ENCODE results near the gene EARS2. TPM values are rescaled to one million over a fixed set of nuclear protein-coding genes. Genes with fewer than 3 reads are reported as not detected.
"Not testable (repeated sequence)": the region's sequence is repeated elsewhere in the genome, so short reads cannot be mapped to it uniquely, and the experiment has no call there.

The EARS2 gene
- total RNA-seq, 1 donor from 2014 or later = 29.0 TPM

GRCh38 chr16:23594186-23594585 is 37.0 kb upstream of the EARS2 start:
- Mint-ChIP-seq H3K9me3 (no peaks in the 10 kb centered on the region), H3K36me3 (peaks cover 25% of the 10 kb centered on the region), H3K27ac (no peak overlapping the region), H3K4me1 (peaks cover 9% of the 10 kb centered on the region), H3K4me3 (no peak overlapping the region), H3K27me3 (ENCODE audit: low read depth) (no peaks in the 10 kb centered on the region)
- no peak for DNase-seq (ENCODE audit: low spot score in 2 of 2, unreplicated experiment in 2 of 2)
- TF ChIP-seq, protein P1, sequence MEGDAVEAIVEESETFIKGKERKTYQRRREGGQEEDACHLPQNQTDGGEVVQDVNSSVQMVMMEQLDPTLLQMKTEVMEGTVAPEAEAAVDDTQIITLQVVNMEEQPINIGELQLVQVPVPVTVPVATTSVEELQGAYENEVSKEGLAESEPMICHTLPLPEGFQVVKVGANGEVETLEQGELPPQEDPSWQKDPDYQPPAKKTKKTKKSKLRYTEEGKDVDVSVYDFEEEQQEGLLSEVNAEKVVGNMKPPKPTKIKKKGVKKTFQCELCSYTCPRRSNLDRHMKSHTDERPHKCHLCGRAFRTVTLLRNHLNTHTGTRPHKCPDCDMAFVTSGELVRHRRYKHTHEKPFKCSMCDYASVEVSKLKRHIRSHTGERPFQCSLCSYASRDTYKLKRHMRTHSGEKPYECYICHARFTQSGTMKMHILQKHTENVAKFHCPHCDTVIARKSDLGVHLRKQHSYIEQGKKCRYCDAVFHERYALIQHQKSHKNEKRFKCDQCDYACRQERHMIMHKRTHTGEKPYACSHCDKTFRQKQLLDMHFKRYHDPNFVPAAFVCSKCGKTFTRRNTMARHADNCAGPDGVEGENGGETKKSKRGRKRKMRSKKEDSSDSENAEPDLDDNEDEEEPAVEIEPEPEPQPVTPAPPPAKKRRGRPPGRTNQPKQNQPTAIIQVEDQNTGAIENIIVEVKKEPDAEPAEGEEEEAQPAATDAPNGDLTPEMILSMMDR (IDR thresholded peaks at IDR 0.05; ENCODE audit: unreplicated experiment) = no peak

DNA sequence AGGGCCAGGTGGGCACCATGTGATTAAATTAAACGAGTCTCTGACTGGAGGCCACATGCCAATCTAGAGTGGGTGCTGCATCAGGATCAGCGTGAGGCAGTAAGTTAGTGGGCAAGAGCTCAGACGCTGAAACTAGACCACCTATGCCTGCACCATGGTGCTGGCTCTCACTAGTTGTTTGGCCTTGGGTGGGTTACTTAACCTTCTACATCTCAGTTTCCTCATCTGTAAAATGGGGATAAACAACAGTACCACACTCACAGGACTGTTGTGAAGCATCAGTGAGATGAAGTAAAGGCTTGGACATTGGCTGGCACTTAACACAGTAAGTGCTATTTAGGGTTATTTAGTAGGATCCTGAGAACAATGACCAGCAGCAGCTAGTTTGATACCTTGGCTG is 33.0 kb upstream of the EARS2 start:
- peaks cover 29% of the 10 kb centered on the region for H3K36me3 Mint-ChIP-seq
- no peaks in the 10 kb centered on the region for H3K27me3 Mint-ChIP-seq (ENCODE audit: low read depth)
- peaks cover 5% of the 10 kb centered on the region for H3K4me1 Mint-ChIP-seq
- no peak overlapping the region for H3K4me3 Mint-ChIP-seq
- no peak overlapping the region for H3K27ac Mint-ChIP-seq
- no peak for DNase-seq (ENCODE audit: low spot score in 2 of 2, unreplicated experiment in 2 of 2)
- no peaks in the 10 kb centered on the region for H3K9me3 Mint-ChIP-seq
- TF ChIP-seq, protein P1 (IDR thresholded peaks at IDR 0.05; ENCODE audit: unreplicated experiment) = no peak

- peaks cover 29% of the 10 kb centered on the region for H3K36me3 Mint-ChIP-seq
- H3K27me3 Mint-ChIP-seq (ENCODE audit: low read depth) = no peaks in the 10 kb centered on the region
- no peaks in the 10 kb centered on the region for H3K9me3 Mint-ChIP-seq
- H3K4me3 Mint-ChIP-seq = no peak overlapping the region
- H3K27ac Mint-ChIP-seq = no peak overlapping the region
- DNase-seq (ENCODE audit: low spot score in 2 of 2, unreplicated experiment in 2 of 2) = no peak
- no peaks in the 10 kb centered on the region for H3K4me1 Mint-ChIP-seq
- TF ChIP-seq, protein P1 (IDR thresholded peaks at IDR 0.05; ENCODE audit: unreplicated experiment) = no peak
These were observed 30.6 kb upstream of the EARS2 start for GRCh38 chr16:23587726-23588125.

DNA sequence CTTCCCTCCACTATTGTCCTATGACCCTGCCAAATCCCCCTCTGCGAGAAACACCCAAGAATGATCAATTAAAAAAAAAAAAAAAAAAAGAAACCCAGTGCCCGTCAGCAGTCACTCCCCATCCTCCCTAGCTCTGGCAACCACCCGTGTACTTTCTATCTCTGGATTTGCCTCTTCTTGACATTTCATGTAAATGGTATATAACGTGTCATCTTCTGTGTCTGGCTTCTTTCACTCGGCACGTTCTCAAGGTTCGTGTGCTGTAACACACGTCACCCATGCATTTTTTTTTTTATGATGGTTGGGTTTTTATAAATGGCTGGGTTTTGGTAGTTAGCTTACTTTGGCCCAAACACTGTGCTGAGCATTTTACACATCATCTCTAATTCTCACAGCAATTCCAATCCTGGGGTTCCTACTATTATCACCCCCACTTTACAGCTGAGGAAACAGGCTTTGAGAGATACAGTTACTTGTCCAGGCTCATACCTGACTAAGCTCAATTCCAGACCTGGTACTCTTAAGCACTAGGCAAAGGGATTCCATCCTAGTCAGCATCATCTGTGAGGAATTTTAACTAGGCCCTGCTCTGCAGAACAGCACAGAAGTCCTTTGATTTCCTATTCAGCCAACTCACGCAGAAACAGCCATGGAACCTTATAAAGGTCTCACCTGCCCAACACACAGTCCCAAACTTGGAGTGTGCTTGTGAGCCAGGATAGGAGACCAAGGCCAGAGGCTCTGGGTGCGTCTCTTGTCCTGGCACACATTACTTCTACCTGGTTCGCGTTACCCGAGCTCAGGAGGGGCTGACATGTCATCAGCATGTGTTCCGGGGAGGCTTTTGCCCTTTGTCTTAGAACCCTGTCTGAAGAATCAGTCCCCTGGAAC is 27.3 kb upstream of the EARS2 start:
- H3K27ac Mint-ChIP-seq = no peak overlapping the region

GRCh38 chr16:23583271-23583670 is 26.1 kb upstream of the EARS2 start:
- H3K4me3 Mint-ChIP-seq; H3K27me3 Mint-ChIP-seq (ENCODE audit: low read depth); H3K27ac Mint-ChIP-seq; H3K4me1 Mint-ChIP-seq; H3K9me3 Mint-ChIP-seq; DNase-seq (ENCODE audit: low spot score in 2 of 2, unreplicated experiment in 2 of 2): not testable (repeated sequence)
- H3K36me3 Mint-ChIP-seq = peaks cover 24% of the 10 kb centered on the region

More for the DNA sequence above, 27.3 kb upstream of the EARS2 start:
- no peaks in the 10 kb centered on the region for H3K9me3 Mint-ChIP-seq
- peaks cover 21% of the 10 kb centered on the region for H3K36me3 Mint-ChIP-seq
- DNase-seq (ENCODE audit: low spot score in 2 of 2, unreplicated experiment in 2 of 2) = no peak
- TF ChIP-seq, protein P1 (IDR thresholded peaks at IDR 0.05; ENCODE audit: unreplicated experiment) = no peak
- no peaks in the 10 kb centered on the region for H3K4me1 Mint-ChIP-seq
- H3K4me3 Mint-ChIP-seq = no peak overlapping the region
- no peaks in the 10 kb centered on the region for H3K27me3 Mint-ChIP-seq (ENCODE audit: low read depth)

GRCh38 chr16:23581764-23582163 is 24.6 kb upstream of the EARS2 start:
- Mint-ChIP-seq H3K9me3 (no peaks in the 10 kb centered on the region), H3K27ac (no peak overlapping the region), H3K27me3 (ENCODE audit: low read depth) (no peaks in the 10 kb centered on the region), H3K36me3 (peaks cover 24% of the 10 kb centered on the region), H3K4me1 (no peaks in the 10 kb centered on the region), H3K4me3 (no peak overlapping the region)
- no peak for DNase-seq (ENCODE audit: low spot score in 2 of 2, unreplicated experiment in 2 of 2)
- TF ChIP-seq, protein P1 (IDR thresholded peaks at IDR 0.05; ENCODE audit: unreplicated experiment) = no peak
